ENCODE data around the gene TGFBR3. TPM values are rescaled to one million over a fixed set of nuclear protein-coding genes. Genes with fewer than 3 reads are reported as not detected.
"Not testable (repeated sequence)": the region's sequence is repeated elsewhere in the genome, so short reads cannot be mapped to it uniquely, and the experiment has no call there.

The TGFBR3 gene
- total RNA-seq, 1 experiment from 2014 or later, result 12.2 TPM

GRCh38 chr1:91836331-91837040, 49.5 kb downstream of the TGFBR3 start:
- Histone ChIP-seq H3K4me1 (no peaks in the 10 kb centered on the region), H3K4me3 (ENCODE audit: low read depth, low read length) (no peak overlapping the region), H3K36me3 (ENCODE audit: control insufficient read depth, insufficient read depth, low read length) (no peaks in the 10 kb centered on the region), H3K9me3 (no peaks in the 10 kb centered on the region), H3K27me3 (replicated peaks; ENCODE audit: control insufficient read depth, insufficient read depth, low read length) (no peaks in the 10 kb centered on the region)
- intact Hi-C loops (cut with micrococcal nuclease; ENCODE audit: unreplicated experiment), result no loop called here
- BruUV-seq (replicated peaks), result no TSS peak
- Mint-ChIP-seq H3K27me3 (ENCODE audit: insufficient read depth, unreplicated experiment) (no peaks in the 10 kb centered on the region), H3K9me3 (ENCODE audit: unreplicated experiment) (no peaks in the 10 kb centered on the region), H3K27ac (ENCODE audit: unreplicated experiment) (no peak overlapping the region), H3K36me3 (ENCODE audit: insufficient read depth, unreplicated experiment) (no peaks in the 10 kb centered on the region), H3K4me1 (ENCODE audit: low read depth, unreplicated experiment) (no peaks in the 10 kb centered on the region), H3K4me3 (ENCODE audit: unreplicated experiment) (no peak overlapping the region)
- TF ChIP-seq, protein P1, sequence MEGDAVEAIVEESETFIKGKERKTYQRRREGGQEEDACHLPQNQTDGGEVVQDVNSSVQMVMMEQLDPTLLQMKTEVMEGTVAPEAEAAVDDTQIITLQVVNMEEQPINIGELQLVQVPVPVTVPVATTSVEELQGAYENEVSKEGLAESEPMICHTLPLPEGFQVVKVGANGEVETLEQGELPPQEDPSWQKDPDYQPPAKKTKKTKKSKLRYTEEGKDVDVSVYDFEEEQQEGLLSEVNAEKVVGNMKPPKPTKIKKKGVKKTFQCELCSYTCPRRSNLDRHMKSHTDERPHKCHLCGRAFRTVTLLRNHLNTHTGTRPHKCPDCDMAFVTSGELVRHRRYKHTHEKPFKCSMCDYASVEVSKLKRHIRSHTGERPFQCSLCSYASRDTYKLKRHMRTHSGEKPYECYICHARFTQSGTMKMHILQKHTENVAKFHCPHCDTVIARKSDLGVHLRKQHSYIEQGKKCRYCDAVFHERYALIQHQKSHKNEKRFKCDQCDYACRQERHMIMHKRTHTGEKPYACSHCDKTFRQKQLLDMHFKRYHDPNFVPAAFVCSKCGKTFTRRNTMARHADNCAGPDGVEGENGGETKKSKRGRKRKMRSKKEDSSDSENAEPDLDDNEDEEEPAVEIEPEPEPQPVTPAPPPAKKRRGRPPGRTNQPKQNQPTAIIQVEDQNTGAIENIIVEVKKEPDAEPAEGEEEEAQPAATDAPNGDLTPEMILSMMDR (IDR thresholded peaks at IDR 0.05; ENCODE audit: insufficient read depth in 1 of 2, low read depth in 1 of 2, low read length in 1 of 2, severe bottlenecking in 1 of 2, unreplicated experiment in 1 of 2), result no peak
- DNase-seq, result no peak
- CTCF ChIA-PET, result no interaction called here
- POLR2A ChIA-PET, result interaction anchor here (0.6 kb wide), 1 partner anchor 814 kb away, joined by 3 read pairs; no protein-coding TSS in a partner anchor

DNA sequence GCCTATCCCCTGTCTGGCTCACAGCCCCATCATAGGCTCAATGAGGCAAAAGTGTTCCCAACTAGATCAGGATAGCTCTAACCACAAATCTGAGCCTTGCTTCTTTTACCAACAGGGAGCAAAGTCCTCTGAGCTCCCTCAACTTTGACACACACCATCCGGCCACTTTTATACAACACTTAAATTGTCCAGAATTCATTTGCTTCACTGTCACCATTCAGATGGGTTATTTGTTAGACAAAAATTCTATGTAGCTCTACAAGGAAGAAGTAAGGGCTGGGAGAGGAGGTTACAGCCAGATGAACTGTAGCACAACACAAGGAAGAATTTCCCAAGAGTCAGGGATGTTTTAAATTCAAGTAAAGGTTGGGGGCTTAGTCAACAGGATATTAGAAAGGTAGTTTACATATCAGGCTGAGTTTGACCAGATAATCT, 50.8 kb downstream of the TGFBR3 start:
- Mint-ChIP-seq H3K4me1 (ENCODE audit: low read depth, unreplicated experiment) (no peaks in the 10 kb centered on the region), H3K9me3 (ENCODE audit: unreplicated experiment) (no peaks in the 10 kb centered on the region), H3K4me3 (ENCODE audit: unreplicated experiment) (no peak overlapping the region), H3K36me3 (ENCODE audit: insufficient read depth, unreplicated experiment) (no peaks in the 10 kb centered on the region), H3K27ac (ENCODE audit: unreplicated experiment) (no peak overlapping the region), H3K27me3 (ENCODE audit: insufficient read depth, unreplicated experiment) (no peaks in the 10 kb centered on the region)
- ChIA-PET CTCF (no interaction called here), POLR2A (no interaction called here)
- no peak for DNase-seq
- Histone ChIP-seq H3K4me3 (ENCODE audit: low read depth, low read length) (no peak overlapping the region), H3K9me3 (no peaks in the 10 kb centered on the region), H3K36me3 (ENCODE audit: control insufficient read depth, insufficient read depth, low read length) (no peaks in the 10 kb centered on the region), H3K4me1 (no peaks in the 10 kb centered on the region), H3K27me3 (replicated peaks; ENCODE audit: control insufficient read depth, insufficient read depth, low read length) (no peaks in the 10 kb centered on the region)
- no TSS peak for BruUV-seq (replicated peaks)
- TF ChIP-seq, protein P1 (IDR thresholded peaks at IDR 0.05; ENCODE audit: insufficient read depth in 1 of 2, low read depth in 1 of 2, low read length in 1 of 2, severe bottlenecking in 1 of 2, unreplicated experiment in 1 of 2), result no peak
- intact Hi-C loops (cut with micrococcal nuclease; ENCODE audit: unreplicated experiment), result no loop called here

GRCh38 chr1:91834549-91834948, 51.4 kb downstream of the TGFBR3 start:
- POLR2A ChIA-PET; BruUV-seq (replicated peaks); H3K4me1 Mint-ChIP-seq (ENCODE audit: low read depth, unreplicated experiment); H3K27ac Mint-ChIP-seq (ENCODE audit: unreplicated experiment); H3K36me3 Mint-ChIP-seq (ENCODE audit: insufficient read depth, unreplicated experiment); H3K4me1 ChIP-seq; intact Hi-C loops (cut with micrococcal nuclease; ENCODE audit: unreplicated experiment); H3K9me3 Mint-ChIP-seq (ENCODE audit: unreplicated experiment); DNase-seq; H3K36me3 ChIP-seq (ENCODE audit: control insufficient read depth, insufficient read depth, low read length); H3K4me3 Mint-ChIP-seq (ENCODE audit: unreplicated experiment); H3K4me3 ChIP-seq (ENCODE audit: low read depth, low read length); H3K27me3 Mint-ChIP-seq (ENCODE audit: insufficient read depth, unreplicated experiment); CTCF ChIA-PET; H3K27me3 ChIP-seq (replicated peaks; ENCODE audit: control insufficient read depth, insufficient read depth, low read length); H3K9me3 ChIP-seq: not testable (repeated sequence)
